A172 (cell line): Measurements from ENCODE around the gene SGTB. TPM values are rescaled to one million over a fixed set of nuclear protein-coding genes. Genes with fewer than 3 reads are reported as not detected.

Source experiments
- DNase-seq: peaks from one replicate; pipeline ENCODE4 v3.0.0-alpha.2; 2015; ENCODE audit warnings: low spot score
- total RNA-seq: library from RNA; depleted of rRNA; stranded (reverse); fragments of >200 nt; shearing (Covaris generic); gene quantifications from 2 replicates; pipeline ENCODE4 v1.2.3, GENCODE V29; 2014; rRNA removed

Gene SGTB, protein sequence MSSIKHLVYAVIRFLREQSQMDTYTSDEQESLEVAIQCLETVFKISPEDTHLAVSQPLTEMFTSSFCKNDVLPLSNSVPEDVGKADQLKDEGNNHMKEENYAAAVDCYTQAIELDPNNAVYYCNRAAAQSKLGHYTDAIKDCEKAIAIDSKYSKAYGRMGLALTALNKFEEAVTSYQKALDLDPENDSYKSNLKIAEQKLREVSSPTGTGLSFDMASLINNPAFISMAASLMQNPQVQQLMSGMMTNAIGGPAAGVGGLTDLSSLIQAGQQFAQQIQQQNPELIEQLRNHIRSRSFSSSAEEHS
- 17.7 and 20.2 TPM in 2 replicates for total RNA-seq

DNA sequence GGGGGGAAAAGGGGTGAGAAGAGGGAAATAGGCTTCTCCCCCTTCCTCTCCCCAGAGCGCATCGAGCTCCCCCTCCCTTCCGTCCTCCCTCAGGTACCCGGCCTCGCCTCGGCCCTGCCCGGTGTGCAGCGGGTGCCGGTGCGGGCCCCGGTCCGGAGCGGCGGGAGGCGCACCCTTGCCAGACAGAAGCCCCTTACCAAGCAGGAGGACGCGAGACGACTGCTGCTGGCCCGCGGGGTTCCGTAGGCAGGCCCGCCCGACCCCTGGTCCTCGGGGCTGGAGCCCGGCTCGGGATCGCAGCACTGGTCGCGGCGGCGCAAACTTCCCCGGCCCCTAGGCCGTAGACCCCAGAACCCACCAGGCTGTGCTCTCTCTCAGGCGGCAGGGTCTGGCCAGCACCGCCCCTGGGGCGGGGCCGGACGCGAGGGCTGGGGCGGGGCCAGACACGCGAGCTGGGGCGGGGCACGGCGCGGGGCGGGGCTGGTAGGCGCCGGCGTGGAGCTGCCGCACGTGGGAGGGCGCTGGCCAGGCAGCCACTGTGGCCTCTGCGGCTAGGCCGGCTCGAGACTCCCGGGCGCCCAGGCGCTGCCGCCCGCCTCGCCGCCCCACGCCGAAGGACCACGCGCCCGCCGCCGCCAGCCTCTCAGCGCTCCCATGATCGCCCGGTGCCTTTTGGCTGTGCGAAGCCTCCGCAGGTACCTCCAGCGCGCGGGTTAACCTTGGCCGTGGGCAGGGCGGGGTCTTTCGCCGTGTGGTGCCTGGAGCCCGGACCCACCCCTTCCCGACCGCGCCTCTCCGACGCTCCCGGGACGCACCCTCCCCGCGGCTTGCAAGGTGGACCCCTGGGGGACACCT, at the start of gene SGTB, which contains the start of gene NLN:
Gene SGTB, minus strand, starts transcription at position 390 of the 855 bp plus-strand sequence. CDS start 1,302 bp downstream, outside the sequence.
Gene NLN, plus strand, starts transcription at position 486 of the 855 bp plus-strand sequence. Its CDS starts 169 bp downstream, at position 655.
- peak; percentile 48 for DNase-seq

DNA sequence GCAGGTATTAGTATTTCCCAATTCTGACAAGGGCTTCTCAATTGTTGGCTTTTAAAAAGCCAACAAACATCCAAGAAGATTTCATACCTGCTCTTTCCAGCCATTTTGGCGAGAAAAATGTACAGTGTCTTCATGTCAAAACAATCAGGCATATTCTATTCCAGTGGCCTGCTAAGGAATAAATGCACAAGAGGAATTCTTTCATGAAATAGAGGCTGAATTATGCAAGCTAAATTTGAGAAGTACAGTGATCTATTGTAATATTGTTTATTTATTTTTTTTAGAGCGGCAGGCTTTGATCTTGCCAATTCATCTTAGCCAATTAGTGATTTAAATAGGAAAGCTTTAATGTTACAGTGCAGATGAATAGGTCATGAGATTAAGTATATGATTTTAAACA, 49.4 kb upstream of the SGTB start:
- DNase-seq, result no peak

DNA sequence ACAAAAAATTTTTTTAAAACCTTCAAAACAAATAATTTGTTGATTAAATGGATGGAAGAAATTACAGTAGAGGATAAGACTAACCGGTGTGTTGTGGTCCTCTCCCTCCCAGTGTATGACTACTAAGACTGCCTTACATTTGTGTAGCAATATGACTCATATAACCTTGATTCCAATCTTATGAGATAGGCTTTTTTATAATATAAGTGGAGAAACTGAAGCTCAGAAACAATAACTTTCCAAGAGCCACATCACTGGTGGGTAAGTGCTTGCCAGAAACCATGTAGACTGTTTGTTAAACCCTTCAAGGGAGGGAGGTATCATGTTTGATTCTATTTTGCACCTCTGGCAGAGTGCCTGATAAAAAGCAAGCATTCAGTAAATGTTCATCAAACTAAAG, 47.6 kb upstream of the SGTB start:
- DNase-seq, result peak; percentile 84

DNA sequence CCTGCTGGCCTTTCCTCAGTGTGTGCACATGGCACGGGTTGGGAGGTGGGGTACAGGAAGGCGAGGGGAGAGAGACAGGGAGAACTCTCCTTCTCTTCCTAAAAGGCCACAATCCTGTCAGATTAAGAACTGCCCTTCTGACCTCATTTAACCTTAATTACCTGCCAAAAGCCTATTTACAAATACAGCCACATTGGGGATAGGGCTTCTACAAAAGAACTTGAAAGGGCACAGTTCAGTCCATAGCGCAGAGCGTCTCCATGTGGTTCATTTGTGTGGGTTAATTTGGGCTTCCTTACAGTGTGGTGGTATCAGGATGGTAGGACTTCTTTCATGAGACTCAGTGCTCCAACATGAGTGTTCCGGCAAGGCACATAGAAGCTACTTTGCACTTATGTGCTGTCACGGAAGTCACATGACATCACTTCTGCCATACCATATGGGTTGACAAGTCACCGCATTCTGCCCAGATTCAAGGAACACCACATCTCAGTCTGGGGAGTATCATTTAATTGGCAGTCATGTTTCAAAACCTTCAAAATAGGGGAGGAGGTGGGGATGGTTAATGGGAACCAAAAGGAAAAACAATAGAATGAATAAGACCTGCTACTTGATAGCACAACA, 46.9 kb upstream of the SGTB start:
- no peak for DNase-seq

DNA sequence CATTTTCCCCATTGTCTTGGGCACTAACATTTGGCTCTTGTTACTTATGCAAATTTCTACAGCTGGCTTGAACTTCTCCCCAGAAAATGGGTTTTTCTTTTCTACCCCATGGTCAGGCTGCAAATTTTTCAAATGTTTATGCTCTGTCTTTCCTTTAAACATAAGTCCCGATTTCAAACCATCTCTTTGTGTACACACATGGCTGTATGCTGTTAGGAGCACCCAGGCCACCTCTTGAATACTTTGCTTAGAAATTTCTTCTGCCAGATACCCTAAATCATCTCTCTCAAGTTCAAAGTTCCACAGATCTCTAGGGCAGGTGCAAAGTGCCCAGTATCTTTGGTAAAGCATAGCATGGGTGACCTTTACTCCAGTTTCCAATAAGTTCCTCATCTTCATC, 45.7 kb upstream of the SGTB start:
- no peak for DNase-seq

DNA sequence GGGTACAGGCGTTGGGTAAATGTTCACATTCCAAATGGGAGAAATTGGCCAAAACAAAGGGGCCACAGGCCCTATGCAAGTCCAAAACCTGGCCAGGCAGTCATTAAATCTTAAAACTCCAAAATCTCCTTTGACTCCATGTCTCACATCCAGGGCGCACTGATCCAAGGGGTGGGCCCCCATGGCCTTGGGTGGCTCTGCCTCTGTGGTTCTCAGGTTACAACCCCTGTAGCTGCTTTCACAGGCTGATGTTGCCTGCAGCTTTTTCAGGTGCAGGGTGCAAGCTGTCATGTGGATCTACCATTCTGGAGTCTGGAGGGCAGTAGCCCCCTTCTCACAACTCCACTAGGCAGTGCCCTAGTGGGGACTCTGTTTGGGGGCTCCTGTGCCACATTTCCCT, 44.9 kb upstream of the SGTB start:
- DNase-seq, result no peak

DNA sequence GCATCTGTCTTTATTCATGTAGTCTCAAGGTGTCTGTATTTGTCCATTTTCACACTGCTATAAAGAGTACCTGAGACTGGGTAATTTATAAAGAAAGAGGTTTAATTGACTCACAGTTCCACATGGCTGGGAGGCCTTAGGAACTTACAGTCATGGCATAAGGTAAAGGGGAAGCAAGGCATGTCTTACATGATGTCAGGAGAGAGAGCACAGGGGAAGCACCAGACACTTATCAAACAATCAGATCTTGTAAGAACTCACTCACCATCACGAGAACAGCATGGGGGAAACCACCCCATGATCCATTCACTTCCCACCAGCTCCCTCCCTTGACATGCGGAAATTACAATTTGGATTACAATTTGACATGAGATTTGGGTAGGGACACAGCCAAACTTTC, 44.3 kb upstream of the SGTB start:
- DNase-seq, result no peak

DNA sequence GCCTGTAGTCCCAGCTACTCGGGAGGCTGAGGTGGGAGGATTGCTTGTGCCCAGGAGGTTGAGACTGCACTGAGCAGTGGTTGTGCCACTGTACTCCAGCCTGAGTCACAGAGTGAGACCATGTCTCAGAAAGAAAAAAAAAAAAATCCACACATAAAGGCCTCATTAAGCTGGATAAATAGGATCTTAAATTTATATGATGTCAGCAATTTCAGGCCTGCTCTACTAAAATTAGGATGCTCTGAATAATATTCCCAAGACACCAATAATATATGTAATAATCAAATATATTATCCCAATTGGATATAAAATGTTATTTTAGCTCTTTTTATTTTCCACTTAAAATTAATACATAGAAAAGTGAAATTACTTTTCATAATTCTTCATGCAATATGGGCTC, 43.7 kb upstream of the SGTB start:
- no peak for DNase-seq

DNA sequence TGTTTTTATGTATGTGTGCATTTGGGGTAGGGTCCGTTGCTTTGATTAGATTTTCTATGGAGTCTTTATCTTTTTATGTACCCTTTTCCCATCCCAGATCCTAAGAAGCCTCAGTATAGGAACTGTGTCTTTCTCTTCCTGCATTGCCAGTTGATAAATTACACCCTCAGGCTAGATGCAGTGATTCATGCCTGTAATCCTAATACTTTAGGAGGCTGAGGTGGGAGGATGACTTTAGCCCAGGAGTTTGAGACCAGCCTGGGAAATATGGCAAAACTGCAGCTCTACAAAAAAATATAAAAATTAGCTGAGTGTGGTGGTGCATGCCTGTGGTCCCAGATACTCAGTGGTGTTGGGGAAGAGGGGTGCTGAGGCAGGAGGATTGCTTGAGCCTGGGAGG, 40.3 kb upstream of the SGTB start:
- no peak for DNase-seq

DNA sequence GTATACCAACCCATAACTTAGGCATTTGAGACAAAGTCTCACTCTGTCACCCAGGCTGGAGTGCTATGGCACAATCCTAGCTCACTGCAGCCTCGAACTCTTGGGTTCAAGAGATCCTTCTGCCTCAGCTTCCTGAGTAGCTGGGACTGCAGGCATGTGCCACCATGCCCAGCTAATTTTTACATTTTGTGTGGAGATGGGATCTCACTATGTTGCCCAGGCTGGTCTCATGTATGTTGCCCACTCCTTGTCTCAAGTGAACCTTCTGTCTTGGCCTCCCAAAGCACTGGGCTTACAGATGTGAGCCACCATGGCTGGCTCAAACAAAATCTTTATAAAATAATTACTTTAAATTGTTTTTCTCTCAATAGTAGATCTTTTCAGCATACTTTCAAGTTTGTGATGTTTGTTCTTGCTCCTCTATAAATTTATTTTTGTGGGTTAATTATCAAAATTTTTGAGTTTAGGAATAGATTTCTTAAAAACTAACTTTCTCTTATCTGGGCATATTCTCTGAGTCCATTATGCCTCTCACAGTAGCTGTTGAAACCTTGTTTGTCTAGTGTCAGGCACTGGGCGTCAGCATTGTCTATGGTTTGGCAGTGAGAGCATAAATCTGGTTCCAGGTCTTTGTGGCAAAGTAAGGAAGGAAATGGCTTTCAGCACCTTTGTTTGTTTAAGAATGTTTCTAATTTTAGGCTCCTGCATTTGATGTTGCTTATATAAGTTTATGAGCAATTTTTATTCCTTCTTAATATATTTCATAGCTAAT, 38.8 kb upstream of the SGTB start:
- peak; percentile 70 for DNase-seq

DNA sequence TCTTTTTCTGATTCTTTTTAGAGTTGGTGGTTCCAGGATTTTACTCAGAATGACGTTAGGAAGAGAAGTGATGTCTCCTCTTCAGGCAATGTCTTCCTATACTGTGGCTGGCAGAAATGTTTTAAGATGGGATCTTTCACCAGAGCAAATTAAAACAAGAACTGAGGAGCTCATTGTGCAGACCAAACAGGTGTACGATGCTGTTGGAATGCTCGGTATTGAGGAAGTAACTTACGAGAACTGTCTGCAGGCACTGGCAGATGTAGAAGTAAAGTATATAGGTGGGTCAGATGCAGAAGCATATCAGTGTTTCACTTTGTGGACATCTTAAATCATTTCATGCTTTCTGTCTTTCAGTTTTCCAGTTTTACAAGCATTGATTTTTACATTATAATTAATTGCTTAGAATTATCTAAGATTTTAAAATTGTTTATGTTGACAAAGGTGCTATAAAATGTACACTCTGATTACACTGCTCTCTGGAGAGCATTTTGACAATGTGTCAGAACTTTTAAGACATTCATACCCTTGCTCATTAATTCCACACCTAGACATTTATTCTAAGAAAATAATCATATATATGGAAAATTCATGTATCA, 36.7 kb upstream of the SGTB start:
- no peak for DNase-seq

DNA sequence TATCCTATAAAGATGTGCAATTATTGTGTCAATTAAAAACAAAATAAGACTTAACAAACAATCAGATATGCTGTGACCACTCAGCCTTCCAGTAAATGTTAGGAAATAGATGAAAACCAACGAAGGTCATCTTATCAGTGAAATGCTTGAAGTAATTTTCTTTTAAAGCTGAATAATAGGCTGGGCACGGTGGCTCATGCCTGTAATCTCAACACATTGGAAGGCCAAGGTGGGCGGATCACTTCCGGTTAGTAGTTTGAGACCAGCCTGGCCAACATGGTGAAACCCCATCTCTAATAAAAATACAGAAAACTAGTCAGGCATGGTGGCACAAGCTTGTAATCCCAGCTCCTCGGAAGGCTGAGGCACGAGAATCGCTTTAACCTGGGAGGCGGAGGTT, 31.3 kb upstream of the SGTB start:
- DNase-seq, result no peak

DNA sequence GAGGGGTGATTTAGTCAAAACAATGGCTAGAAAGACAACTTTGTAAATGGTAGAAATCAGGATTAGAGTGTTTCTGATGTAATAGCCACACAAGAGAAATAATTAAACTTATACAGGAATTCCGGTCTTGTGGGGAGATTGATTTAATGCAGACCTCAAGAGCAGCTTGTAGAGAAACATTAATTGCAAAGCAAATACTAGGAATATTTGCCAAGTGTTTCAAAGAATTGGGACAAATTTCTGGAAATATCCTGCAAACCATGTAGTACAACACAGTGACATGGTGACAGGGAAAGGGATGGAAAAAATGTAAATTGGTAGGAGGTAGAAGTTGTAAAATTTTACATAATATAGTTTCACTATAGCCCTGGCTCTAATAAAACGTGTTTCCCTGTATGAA, 29.0 kb upstream of the SGTB start:
- no peak for DNase-seq

DNA sequence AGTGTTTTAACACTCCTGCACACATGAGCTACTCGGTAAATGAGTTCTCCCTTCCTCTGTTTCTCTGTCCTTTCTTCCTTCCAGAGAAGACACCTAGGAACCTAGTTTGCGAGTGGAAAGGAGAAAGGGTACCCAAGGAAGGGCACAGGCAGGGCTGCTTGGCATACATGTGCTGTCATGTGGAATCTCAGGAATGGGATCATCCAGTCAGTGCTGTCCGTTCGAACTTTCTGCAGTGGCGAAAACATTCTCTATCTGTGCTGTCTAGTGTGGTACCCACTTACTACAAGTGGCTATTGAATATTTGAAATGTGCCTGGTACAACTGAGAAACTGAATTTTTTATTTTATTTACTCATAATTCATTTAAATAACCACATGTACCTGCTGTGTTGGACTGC, 28.0 kb upstream of the SGTB start:
- no peak for DNase-seq

DNA sequence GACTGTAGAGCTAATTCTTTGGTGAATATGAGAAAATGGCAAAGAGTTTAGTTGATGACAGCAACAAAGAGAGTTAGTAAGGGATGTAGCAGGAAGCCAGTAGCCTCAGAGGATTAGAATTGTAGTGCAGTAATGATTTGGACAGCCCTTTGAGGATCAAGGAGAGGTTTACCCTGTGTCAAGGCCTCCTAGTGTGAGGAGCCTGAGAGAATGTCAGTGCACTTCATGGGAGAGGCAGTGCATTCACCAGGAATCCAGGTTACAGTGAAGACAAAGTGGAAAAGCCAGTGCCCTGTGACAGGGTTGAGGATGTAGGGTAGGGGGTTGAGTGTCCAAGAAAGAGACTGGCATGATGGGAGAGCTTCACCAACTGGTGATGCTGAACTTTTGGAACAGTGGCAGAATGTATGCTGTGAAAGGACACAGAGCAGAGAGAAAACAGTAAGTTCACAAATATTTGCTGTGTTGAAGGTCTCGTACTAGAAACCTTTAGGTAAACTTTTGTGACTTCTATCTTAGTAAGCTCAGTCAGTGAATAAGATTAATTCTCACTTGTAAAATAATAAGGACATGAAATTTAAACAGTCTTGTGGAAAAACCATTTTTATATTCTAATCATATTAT, 27.4 kb upstream of the SGTB start:
- DNase-seq, result no peak

DNA sequence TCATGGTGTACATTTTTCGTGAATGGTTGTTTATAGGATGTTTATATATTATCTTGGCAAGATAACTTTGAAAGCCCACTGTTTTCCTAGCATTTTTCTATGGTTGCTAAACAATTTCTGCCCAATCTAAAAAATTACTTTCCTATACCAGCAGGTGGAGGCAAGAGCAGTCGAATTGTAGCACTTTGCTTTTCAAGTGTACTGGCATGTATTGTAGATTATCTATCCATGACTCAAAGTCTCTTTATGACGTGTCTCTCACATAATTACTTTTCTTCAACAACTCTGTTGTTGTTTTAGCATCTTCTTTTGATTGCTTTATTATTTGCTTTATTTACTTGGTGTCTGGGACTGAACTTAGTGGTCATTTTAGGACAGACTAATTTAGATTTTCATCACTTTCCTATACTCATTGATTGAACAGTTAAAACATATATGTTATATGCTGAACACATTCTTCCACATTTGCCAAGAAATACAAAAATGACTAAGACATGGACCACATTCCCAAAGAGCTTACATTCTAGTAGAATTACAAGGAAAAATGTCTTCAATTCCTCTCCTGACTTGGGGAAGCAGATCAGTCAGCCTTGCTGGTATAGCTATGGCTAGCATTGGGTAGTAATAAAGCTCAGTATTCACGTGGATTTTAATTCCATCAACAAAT, 20.8 kb upstream of the SGTB start:
- DNase-seq, result peak; percentile 71

DNA sequence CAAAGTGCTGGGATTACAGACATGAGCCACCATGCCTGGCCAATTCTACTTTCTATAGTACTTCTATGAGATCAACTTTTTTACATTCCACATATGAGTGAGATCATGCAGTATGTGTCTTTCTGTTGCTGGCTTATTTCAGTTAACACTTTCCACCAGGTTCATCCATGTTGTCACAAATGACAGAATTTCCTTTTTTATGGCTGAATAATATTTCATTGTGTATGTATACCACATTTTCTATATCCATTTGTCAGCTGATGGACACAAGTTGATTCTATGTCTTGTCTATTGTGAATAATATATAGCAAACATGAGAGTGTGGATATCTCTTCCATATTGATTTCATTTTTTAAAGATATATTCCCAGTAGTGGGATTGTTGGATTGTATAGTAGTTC, 17.3 kb upstream of the SGTB start:
- DNase-seq, result no peak

DNA sequence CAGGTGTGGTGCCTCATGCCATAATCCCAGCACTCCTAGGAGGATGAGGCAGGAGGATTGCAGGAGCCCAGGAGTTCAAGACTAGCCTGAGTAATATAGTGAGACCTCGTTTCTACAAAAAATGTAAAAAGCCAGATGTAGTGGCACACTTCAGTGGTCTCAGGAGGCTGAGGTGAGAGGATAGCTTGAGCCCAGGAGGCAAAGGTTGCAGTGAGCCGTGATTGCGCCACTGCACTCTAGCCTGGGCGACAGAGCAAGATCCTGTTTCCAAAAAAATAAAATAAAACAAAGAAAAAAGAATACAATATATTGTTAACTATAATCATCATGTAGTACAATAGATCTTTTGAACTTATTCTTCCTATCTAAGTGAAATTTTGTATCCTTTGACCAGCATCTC, 16.4 kb upstream of the SGTB start:
- no peak for DNase-seq

DNA sequence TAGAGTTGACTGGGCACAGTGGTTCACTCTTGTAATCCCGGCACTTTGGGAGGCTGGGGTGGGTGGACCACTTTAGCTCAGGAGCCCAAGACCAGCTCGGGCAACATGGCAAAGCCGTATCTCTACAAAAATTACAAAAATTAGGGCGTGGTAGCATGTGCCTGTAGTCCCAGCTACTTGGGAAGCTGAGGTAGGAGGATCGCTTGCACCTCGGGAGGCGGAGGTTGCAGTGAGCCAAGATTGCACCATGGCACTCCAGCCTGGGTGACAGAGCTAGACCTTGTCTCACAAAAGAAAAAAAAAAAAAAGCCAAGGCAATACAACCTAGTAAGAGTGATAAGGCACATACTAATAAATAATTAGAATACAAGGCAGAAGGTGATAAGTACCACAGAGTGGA, 15.9 kb upstream of the SGTB start:
- no peak for DNase-seq

DNA sequence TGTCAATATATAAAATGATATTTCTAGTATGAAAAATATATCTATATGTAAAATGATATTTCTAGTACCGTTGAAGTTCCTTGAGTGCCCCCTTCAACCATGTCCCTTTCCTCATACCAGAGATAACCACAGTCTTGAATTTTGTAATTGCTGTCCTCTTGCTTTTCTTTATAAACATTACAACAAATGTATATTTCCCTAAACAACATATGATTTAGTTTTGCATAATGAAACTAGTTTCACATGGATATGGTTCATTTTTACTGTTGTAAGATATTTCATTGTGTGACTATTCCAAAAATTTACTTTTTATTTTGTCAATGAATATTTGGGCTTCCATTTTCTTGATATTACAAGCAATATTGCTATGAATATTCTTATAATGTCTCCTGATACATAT, 14.1 kb upstream of the SGTB start:
- DNase-seq, result no peak
